A549 (cell line): ENCODE results near the gene SMC5. TPM values are rescaled to one million over a fixed set of nuclear protein-coding genes. Genes with fewer than 3 reads are reported as not detected.

Experiments
- ATAC-seq, 2 experiments: fragments of 200-7000 bp in 1 of 2; fragments of >200 bp in 1 of 2; cut with Nextera tagmentation in 1 of 2; cut with Tn5 transposase in 1 of 2; 3 replicates each; pipeline versions ENCODE4 v1.8.0 to v1.9.1; 2018 to 2020; ENCODE audit warnings: mild to moderate bottlenecking in 1 of 2, moderate library complexity in 1 of 2
- CTCF ChIA-PET: fragments of 300-600 bp; sonication (Branson Sonifier 250); formaldehyde crosslinking; extraction: SDS; loops from one replicate; lab custom pipeline; 2021; ENCODE audit warnings: antibody characterized with exemption, inconsistent platforms; lab: Yijun Ruan, JAX
- POLR2A ChIA-PET: fragments of 350-600 bp; formaldehyde crosslinking; extraction: SDS; loops from one replicate; lab custom pipeline; 2021; ENCODE audit warnings: antibody characterized with exemption, inconsistent platforms; lab: Yijun Ruan, JAX
- DNase-seq, 2 experiments: peaks; one replicate each; pipeline versions ENCODE4 v3.0.0 to v3.0.0-alpha.2; 2011 to 2016; ENCODE audit warnings: low read depth in 1 of 2, low spot score in 1 of 2
- FAIRE-seq: peaks from 2 replicates; lab custom pipeline; 2011; peaks lifted over from hg19 to GRCh38; lab: Jason Lieb, UNC
- H3K27ac ChIP-seq, 2 experiments: fragments of >200 bp; sonication (Bioruptor Twin); formaldehyde crosslinking; 3 replicates each; pipeline ENCODE4 v1.5.1; 2016 to 2017
- H3K4me1 ChIP-seq: fragments of >200 bp; sonication (Bioruptor Twin); formaldehyde crosslinking; 3 replicates; pipeline ENCODE4 v1.6.1; 2016
- H3K4me2 ChIP-seq: fragments of >200 bp; sonication (Bioruptor Twin); formaldehyde crosslinking; 3 replicates; pipeline ENCODE4 v1.6.1; 2016
- H3K4me3 ChIP-seq: fragments of >200 bp; sonication (Bioruptor Twin); formaldehyde crosslinking; 3 replicates; pipeline ENCODE4 v1.5.1; 2016
- H3K9me3 ChIP-seq: fragments of >200 bp; sonication (Bioruptor Twin); formaldehyde crosslinking; 3 replicates; pipeline ENCODE4 v1.6.1; 2016
- CEBPB ChIP-seq, 2 experiments: fragments of >200 bp in 1 of 2; sonication (Bioruptor Twin) in 1 of 2; formaldehyde crosslinking in 1 of 2; IDR thresholded peaks; 2 replicates each; pipeline ENCODE4 v1.6.1; 2012 to 2016
- CHD2 ChIP-seq: fragments of 150-350 bp; IDR thresholded peaks from 2 replicates; pipeline ENCODE4 v1.6.1; 2014; ENCODE audit warnings: low read length; ENCODE audit not compliant: partially characterized antibody
- EHMT2 ChIP-seq: fragments of 200-600 bp; sonication (generic); IDR thresholded peaks from 2 replicates; pipeline ENCODE4 v1.6.1; 2016; ENCODE audit warnings: antibody characterized with exemption, low read depth, mild to moderate bottlenecking, moderate library complexity
- ELK1 ChIP-seq: fragments of 150-350 bp; IDR thresholded peaks from 2 replicates; pipeline ENCODE4 v1.6.1; 2014; ENCODE audit warnings: low read depth, mild to moderate bottlenecking, low read length
- EP300 ChIP-seq, 2 experiments: fragments of >200 bp; sonication (Bioruptor Twin); formaldehyde crosslinking; IDR thresholded peaks; 2 replicates in 1 of 2; 3 replicates in 1 of 2; pipeline ENCODE4 v1.6.1; 2016 to 2017
- FOSB ChIP-seq: fragments of 250-450 bp; sonication (Bioruptor Pico); IDR thresholded peaks from 2 replicates; pipeline ENCODE4 v1.5.0; 2020; ENCODE audit warnings: mild to moderate bottlenecking, moderate library complexity
- FOXS1 ChIP-seq: fragments of 250-450 bp; sonication (Bioruptor Pico); IDR thresholded peaks from 2 replicates; pipeline ENCODE4 v1.5.0; 2020; ENCODE audit warnings: mild to moderate bottlenecking, moderate library complexity
- HES2 ChIP-seq: fragments of >200 bp; sonication (Bioruptor Twin); formaldehyde crosslinking; IDR thresholded peaks from 2 replicates; pipeline ENCODE4 v1.6.1; 2016
- HEYL ChIP-seq: fragments of 250-450 bp; sonication (Bioruptor Pico); IDR thresholded peaks from 2 replicates; pipeline ENCODE4 v1.8.0; 2021; ENCODE audit warnings: mild to moderate bottlenecking, moderate library complexity
- HOXB13 ChIP-seq: fragments of 250-450 bp; sonication (Bioruptor Pico); IDR thresholded peaks from 2 replicates; pipeline ENCODE4 v1.5.0; 2020; ENCODE audit warnings: low read depth, mild to moderate bottlenecking, moderate library complexity
- HOXB5 ChIP-seq: fragments of 250-450 bp; sonication (Bioruptor Pico); IDR thresholded peaks from 2 replicates; pipeline ENCODE4 v1.5.0; 2020; ENCODE audit warnings: mild to moderate bottlenecking, moderate library complexity
- JUN ChIP-seq, 2 experiments: fragments of >200 bp; sonication (Bioruptor Twin); formaldehyde crosslinking; IDR thresholded peaks; 2 replicates in 1 of 2; 3 replicates in 1 of 2; pipeline ENCODE4 v1.6.1; 2016 to 2017
- MAFK ChIP-seq: fragments of 450-650 bp; IDR thresholded peaks from 2 replicates; pipeline ENCODE4 v1.6.1; 2014; ENCODE audit not compliant: partially characterized antibody
- MAX ChIP-seq: IDR thresholded peaks from 2 replicates; pipeline ENCODE4 v1.6.1; 2012
- NFE2L2 ChIP-seq: fragments of 150-350 bp; conservative IDR thresholded peaks from 2 replicates; pipeline ENCODE4 v1.6.1; 2014; ENCODE audit warnings: low read length
- PBX3 ChIP-seq: IDR thresholded peaks from 2 replicates; pipeline ENCODE4 v1.6.1; 2012
- POLR2AphosphoS2 ChIP-seq: conservative IDR thresholded peaks from 2 replicates; pipeline ENCODE4 v1.6.1; 2012; ENCODE audit warnings: low read length, improper control_type of control experiment, inconsistent platforms
- RCOR1 ChIP-seq: fragments of 150-350 bp; IDR thresholded peaks from 2 replicates; pipeline ENCODE4 v1.6.1; 2014; ENCODE audit warnings: antibody characterized with exemption, low read length, low read depth
- REST ChIP-seq: fragments of 200-600 bp; sonication (generic); IDR thresholded peaks from 2 replicates; pipeline ENCODE4 v1.6.1; 2016; ENCODE audit warnings: antibody characterized with exemption, mild to moderate bottlenecking, moderate library complexity
- TFCP2L1 ChIP-seq: fragments of 250-450 bp; sonication (Bioruptor Pico); IDR thresholded peaks from 2 replicates; pipeline ENCODE4 v1.5.0; 2021; ENCODE audit warnings: mild to moderate bottlenecking
- USF2 ChIP-seq: fragments of 450-650 bp; IDR thresholded peaks from 2 replicates; pipeline ENCODE4 v1.6.1; 2014; ENCODE audit warnings: antibody characterized with exemption
- ZFP36 ChIP-seq: fragments of 450-650 bp; IDR thresholded peaks from 2 replicates; pipeline ENCODE4 v1.6.1; 2014; ENCODE audit warnings: borderline replicate concordance; ENCODE audit not compliant: partially characterized antibody
- ZNF302 ChIP-seq: fragments of 250-450 bp; sonication (Bioruptor Pico); IDR thresholded peaks from 2 replicates; pipeline ENCODE4 v1.9.0; 2021; ENCODE audit warnings: inconsistent platforms, mild to moderate bottlenecking, moderate library complexity
- WGBS: methylation state at CpG from one replicate; pipeline ENCODE4 v1.1.6; 2017; ENCODE audit errors: missing lambda C conversion rate; 5-methylcytosine and 5-hydroxymethylcytosine counted together
- polyA plus RNA-seq, 4 experiments: library from polyadenylated mRNA; depleted of rRNA in 3 of 4; stranded (reverse); fragments of >200 nt; fragmentation: RNase III in 1 of 4; extraction: RNeasy Plus Mini Kit Qiagen cat#74134 plus additional on column Dnase treatment in 1 of 4; gene quantifications; 2 replicates in 3 of 4; 3 replicates in 1 of 4; pipeline ENCODE4 v1.2.3, GENCODE V29; 2011 to 2017

Gene SMC5
- polyA plus RNA-seq, 2 of the 4 experiments (the other 2 are of a cell fraction): 17.4 to 28.0 TPM

- no peak for FAIRE-seq
- POLR2A ChIA-PET: no interaction called here
- no peak for ATAC-seq
- Histone ChIP-seq H3K9me3 (no peaks in the 10 kb centered on the region), H3K4me1 (no peaks in the 10 kb centered on the region), H3K27ac (no peak overlapping the region), H3K4me2 (no peak overlapping the region), H3K4me3 (no peak overlapping the region)
- no peak for DNase-seq
- CTCF ChIA-PET: interaction anchor here (0.6 kb wide), 1 partner anchor 47 kb away, joined by 3 read pairs; no protein-coding TSS in a partner anchor
- WGBS: 51% methylated on average over 3 of the region's 3 CpGs
- no peak for TF ChIP-seq EHMT2
- no peak for TF ChIP-seq PBX3
- no peak for TF ChIP-seq NFE2L2
- no peak for TF ChIP-seq CEBPB (IDR thresholded peaks at IDR 0.05)
- TF ChIP-seq EP300 (IDR thresholded peaks at IDR 0.05): no peak
- TF ChIP-seq ZFP36: no peak
- no peak for TF ChIP-seq MAFK
- no peak for TF ChIP-seq HES2
- TF ChIP-seq USF2: no peak
- TF ChIP-seq, all 56 proteins: peak for 0
Observed at GRCh38 chr9:70385426-70385825, 126.6 kb downstream of the SMC5 start.

- ChIA-PET POLR2A (no interaction called here), CTCF (interaction anchor here (1.9 kb wide), 1 partner anchor 12 kb away, joined by 4 read pairs; no protein-coding TSS in a partner anchor)
- no peak for DNase-seq
- no peak overlapping the region for H3K4me3 ChIP-seq
- TF ChIP-seq ZNF302 (CRISPR knock-in tag) (no peak), JUN (IDR thresholded peaks at IDR 0.05) (no peak), HEYL (CRISPR knock-in tag) (no peak), FOSB (CRISPR knock-in tag) (no peak), HOXB5 (CRISPR knock-in tag) (no peak), POLR2AphosphoS2 (no peak), PBX3 (no peak), TFCP2L1 (CRISPR knock-in tag) (no peak), ELK1 (no peak), RCOR1 (no peak), CHD2 (no peak), NFE2L2 (no peak), FOXS1 (CRISPR knock-in tag) (no peak), REST (no peak), MAX (no peak), HOXB13 (no peak)
- H3K9me3 ChIP-seq: no peaks in the 10 kb centered on the region
- no peaks in the 10 kb centered on the region for H3K4me1 ChIP-seq
- no peak overlapping the region for H3K4me2 ChIP-seq
- H3K27ac ChIP-seq: no peak overlapping the region
- 92% methylated on average over 21 of the region's 23 CpGs for WGBS
- no peak for ATAC-seq
- FAIRE-seq: no peak
Observed at GRCh38 chr9:70387663-70388062, 128.9 kb downstream of the SMC5 start.
